GM20000 (cell line): ENCODE results near the gene CLDND1.

ENCODE experiments used
- DNase-seq: peaks from one replicate; pipeline ENCODE4 v3.0.0; 2012; ENCODE audit warnings: low spot score
- CTCF ChIP-seq: IDR thresholded peaks from 2 replicates; pipeline ENCODE4 v1.5.1; 2012; ENCODE audit warnings: mild to moderate bottlenecking, control low read depth; ENCODE audit errors: extremely low read depth, missing control alignments

Gene CLDND1

GRCh38 chr3:98522544-98523281 lies at the start of gene CLDND1:
CLDND1 (minus strand) TSS chr3:98522902; CDS start chr3:98521424, 1,478 bp downstream.
- peak; percentile 95 for DNase-seq
- TF ChIP-seq CTCF: no peak

GRCh38 chr3:98568402-98568801 lies 45.7 kb upstream of the CLDND1 start:
- no peak for TF ChIP-seq CTCF
- no peak for DNase-seq

GRCh38 chr3:98567666-98568270 lies 45.1 kb upstream of the CLDND1 start:
- no peak for TF ChIP-seq CTCF
- DNase-seq: no peak

GRCh38 chr3:98565843-98566242 lies 43.1 kb upstream of the CLDND1 start:
- DNase-seq: no peak

GRCh38 chr3:98565237-98565643 lies 42.5 kb upstream of the CLDND1 start:
- DNase-seq: no peak
- TF ChIP-seq CTCF: no peak

More at GRCh38 chr3:98565843-98566242, 43.1 kb upstream of the CLDND1 start:
- TF ChIP-seq CTCF: no peak

GRCh38 chr3:98564282-98565005 lies 41.7 kb upstream of the CLDND1 start:
- no peak for TF ChIP-seq CTCF
- DNase-seq: no peak
